HL-60 (cell line): Measurements from ENCODE around the gene G6PC2.
"Not testable (repeated sequence)": the region's sequence is repeated elsewhere in the genome, so short reads cannot be mapped to it uniquely, and the experiment has no call there.

Experiments
- TF ChIP-seq, protein P1 (sequence below): IDR thresholded peaks from one replicate; pipeline ENCODE4 v1.5.1; 2011; ENCODE audit warnings: low read length, control low read depth, inconsistent platforms; ENCODE audit not compliant: insufficient read depth
- TF ChIP-seq, protein P2 (sequence below): IDR thresholded peaks from 2 replicates; pipeline ENCODE4 v1.6.1; 2012; ENCODE audit warnings: low read depth; ENCODE audit not compliant: insufficient replicate concordance

DNA sequence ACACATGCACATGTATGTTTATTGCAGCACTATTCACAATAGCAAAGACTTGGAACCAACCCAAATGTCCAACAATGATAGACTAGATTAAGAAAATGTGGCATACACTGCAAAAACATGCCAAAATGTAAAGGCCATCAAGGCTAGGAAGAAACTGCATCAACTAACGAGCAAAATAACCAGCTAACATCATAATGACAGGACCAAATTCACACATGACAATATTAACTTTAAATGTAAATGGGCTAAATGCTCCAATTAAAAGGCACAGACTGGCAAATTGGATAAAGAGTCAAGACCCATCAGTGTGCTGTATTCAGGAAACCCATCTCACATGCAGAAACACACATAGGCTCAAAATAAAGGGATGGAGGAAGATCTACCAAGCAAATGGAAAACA is 33.9 kb upstream of the G6PC2 start:
- TF ChIP-seq, protein P1, sequence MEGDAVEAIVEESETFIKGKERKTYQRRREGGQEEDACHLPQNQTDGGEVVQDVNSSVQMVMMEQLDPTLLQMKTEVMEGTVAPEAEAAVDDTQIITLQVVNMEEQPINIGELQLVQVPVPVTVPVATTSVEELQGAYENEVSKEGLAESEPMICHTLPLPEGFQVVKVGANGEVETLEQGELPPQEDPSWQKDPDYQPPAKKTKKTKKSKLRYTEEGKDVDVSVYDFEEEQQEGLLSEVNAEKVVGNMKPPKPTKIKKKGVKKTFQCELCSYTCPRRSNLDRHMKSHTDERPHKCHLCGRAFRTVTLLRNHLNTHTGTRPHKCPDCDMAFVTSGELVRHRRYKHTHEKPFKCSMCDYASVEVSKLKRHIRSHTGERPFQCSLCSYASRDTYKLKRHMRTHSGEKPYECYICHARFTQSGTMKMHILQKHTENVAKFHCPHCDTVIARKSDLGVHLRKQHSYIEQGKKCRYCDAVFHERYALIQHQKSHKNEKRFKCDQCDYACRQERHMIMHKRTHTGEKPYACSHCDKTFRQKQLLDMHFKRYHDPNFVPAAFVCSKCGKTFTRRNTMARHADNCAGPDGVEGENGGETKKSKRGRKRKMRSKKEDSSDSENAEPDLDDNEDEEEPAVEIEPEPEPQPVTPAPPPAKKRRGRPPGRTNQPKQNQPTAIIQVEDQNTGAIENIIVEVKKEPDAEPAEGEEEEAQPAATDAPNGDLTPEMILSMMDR = not testable (repeated sequence)
- TF ChIP-seq, protein P2, sequence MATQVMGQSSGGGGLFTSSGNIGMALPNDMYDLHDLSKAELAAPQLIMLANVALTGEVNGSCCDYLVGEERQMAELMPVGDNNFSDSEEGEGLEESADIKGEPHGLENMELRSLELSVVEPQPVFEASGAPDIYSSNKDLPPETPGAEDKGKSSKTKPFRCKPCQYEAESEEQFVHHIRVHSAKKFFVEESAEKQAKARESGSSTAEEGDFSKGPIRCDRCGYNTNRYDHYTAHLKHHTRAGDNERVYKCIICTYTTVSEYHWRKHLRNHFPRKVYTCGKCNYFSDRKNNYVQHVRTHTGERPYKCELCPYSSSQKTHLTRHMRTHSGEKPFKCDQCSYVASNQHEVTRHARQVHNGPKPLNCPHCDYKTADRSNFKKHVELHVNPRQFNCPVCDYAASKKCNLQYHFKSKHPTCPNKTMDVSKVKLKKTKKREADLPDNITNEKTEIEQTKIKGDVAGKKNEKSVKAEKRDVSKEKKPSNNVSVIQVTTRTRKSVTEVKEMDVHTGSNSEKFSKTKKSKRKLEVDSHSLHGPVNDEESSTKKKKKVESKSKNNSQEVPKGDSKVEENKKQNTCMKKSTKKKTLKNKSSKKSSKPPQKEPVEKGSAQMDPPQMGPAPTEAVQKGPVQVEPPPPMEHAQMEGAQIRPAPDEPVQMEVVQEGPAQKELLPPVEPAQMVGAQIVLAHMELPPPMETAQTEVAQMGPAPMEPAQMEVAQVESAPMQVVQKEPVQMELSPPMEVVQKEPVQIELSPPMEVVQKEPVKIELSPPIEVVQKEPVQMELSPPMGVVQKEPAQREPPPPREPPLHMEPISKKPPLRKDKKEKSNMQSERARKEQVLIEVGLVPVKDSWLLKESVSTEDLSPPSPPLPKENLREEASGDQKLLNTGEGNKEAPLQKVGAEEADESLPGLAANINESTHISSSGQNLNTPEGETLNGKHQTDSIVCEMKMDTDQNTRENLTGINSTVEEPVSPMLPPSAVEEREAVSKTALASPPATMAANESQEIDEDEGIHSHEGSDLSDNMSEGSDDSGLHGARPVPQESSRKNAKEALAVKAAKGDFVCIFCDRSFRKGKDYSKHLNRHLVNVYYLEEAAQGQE = not testable (repeated sequence)
